Retinal pigment epithelial cell (primary cell): ENCODE measurements around the gene RPRD2.

Experiments used
- DNase-seq: peaks from one replicate; pipeline ENCODE4 v3.0.0-alpha.2; 2010; ENCODE audit warnings: low read depth
- H3K4me3 ChIP-seq: 2 replicates; pipeline ENCODE4 v1.5.1; 2011; ENCODE audit warnings: mild to moderate bottlenecking, low read length, control low read depth, moderate library complexity
- TF ChIP-seq, protein P1 (sequence below): conservative IDR thresholded peaks from 2 replicates; pipeline ENCODE4 v1.5.1; 2011; ENCODE audit warnings: low read depth, low read length, control low read depth, inconsistent platforms

RPRD2 gene

DNA sequence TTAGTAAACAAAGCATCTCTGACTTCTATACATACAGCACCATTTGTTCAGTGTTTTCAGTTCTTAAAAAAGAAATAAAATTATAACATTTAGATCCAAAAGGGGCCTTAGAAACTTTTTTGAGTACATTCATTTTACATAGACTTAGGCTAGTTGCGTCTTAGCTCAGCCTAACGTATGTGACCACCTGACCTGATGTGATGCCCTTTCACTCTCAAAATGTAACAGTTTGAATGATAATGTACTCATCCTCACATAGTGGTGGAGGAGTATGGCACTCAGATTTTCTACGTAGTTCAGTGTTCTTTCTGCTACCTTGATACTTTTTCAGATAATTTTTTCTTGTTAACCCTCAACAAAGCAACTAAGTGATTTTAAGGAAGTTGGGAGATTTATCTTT, 43.4 kb downstream of the RPRD2 start:
- no peak for DNase-seq
- no peak overlapping the region for H3K4me3 ChIP-seq
- TF ChIP-seq, protein P1, sequence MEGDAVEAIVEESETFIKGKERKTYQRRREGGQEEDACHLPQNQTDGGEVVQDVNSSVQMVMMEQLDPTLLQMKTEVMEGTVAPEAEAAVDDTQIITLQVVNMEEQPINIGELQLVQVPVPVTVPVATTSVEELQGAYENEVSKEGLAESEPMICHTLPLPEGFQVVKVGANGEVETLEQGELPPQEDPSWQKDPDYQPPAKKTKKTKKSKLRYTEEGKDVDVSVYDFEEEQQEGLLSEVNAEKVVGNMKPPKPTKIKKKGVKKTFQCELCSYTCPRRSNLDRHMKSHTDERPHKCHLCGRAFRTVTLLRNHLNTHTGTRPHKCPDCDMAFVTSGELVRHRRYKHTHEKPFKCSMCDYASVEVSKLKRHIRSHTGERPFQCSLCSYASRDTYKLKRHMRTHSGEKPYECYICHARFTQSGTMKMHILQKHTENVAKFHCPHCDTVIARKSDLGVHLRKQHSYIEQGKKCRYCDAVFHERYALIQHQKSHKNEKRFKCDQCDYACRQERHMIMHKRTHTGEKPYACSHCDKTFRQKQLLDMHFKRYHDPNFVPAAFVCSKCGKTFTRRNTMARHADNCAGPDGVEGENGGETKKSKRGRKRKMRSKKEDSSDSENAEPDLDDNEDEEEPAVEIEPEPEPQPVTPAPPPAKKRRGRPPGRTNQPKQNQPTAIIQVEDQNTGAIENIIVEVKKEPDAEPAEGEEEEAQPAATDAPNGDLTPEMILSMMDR, result no peak

- TF ChIP-seq, protein P1, result no peak
- DNase-seq, result no peak
- H3K4me3 ChIP-seq, result no peak overlapping the region
Observed at GRCh38 chr1:150408800-150409199, 44.9 kb downstream of the RPRD2 start.

DNA sequence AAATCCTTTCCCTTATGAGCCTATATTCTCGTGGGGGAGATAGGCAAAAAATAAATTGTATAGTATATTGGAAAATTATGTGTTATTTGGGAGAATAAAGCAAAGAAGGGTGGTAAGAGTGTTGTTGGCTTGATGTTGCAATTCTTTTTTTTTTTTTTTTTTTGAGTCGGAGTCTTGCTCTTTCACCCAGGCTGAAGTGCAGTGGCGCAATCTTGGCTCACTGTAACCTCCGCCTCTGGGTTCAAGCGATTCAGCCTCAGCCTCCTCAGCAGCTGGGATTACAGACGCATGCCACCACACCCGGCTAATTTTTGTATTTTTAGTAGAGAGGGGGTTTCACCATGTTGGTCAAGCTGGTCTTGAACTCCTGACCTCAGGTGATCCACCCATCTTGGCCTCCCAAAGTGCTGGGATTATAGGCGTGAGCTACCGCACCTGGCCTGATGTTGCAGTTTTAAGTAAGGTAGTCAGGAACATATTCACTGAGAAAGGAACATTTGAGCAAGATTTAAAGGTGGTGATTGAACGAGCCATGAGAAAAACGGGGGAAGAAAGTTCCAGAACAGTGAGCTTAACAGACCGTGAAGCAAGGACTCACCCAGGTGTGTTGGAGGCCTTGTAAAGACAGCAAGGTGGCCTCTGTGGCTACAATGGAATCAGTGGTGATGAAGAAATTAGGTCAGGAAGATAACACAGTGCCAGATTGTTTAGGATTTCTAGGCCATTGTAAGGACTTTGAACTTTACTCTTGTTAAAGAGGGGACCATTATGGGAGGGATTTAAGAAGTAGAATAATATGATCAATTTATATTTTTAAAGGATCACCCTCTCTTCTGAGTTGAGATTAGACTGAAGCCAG, 45.8 kb downstream of the RPRD2 start:
- no peak overlapping the region for H3K4me3 ChIP-seq
- TF ChIP-seq, protein P1, result no peak
- DNase-seq, result no peak

DNA sequence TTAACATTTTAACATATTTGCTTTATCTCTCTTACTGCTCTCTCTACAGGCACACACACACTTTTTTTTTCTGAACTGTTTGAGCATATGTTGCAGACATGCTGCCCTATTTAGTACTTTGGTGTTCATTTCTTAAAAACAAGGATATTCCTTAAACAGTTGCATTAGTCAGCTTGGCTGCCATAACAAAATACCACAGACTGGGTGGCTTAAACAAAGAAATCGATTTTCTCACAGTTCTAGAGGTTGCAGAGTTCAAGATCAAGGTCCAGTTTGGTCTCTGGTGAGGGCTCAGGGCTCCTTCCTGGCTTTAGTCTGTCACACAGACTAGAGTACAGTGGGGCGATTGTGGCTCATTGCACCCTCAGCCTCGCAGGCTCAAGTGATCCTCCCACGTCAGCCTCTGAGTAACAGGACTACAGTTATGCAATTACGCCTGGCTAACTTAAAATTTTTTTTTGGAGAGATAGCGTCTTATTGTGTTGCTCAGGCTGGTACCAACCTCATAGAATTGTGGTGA, 46.7 kb downstream of the RPRD2 start:
- no peak overlapping the region for H3K4me3 ChIP-seq
- DNase-seq, result no peak
- TF ChIP-seq, protein P1, result no peak

DNA sequence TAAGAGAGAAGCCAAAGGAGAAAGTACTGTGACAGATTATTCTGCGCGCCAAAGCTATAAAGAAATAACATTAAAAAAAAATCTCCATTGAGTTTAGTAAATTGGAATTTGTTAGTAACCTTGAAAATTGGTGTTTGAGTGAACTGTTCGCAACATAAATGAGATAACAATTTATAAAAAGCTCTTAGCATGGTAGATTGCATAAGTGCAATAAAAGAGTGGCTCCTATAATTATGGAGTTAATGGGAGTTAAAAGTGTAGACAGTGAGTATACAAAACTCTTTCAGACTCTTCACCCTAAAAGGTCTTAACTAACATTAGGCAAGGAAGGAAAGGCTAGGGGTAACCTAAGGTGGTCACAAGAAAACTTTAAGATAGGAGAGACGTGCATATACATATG, 50.6 kb downstream of the RPRD2 start:
- TF ChIP-seq, protein P1, result no peak
- no peak overlapping the region for H3K4me3 ChIP-seq
- no peak for DNase-seq

GRCh38 chr1:150415800-150416199, 51.9 kb downstream of the RPRD2 start:
- TF ChIP-seq, protein P1, result no peak
- no peak for DNase-seq
- no peak overlapping the region for H3K4me3 ChIP-seq
